8988T (cell line): ENCODE measurements around the gene CRYBA2.
A peak's percentile ranks its signal among the peaks of the same experiment; 100 is the strongest.

ENCODE experiments used
- DNase-seq: peaks from one replicate; pipeline ENCODE4 v3.0.0; 2011

CRYBA2 gene

DNA sequence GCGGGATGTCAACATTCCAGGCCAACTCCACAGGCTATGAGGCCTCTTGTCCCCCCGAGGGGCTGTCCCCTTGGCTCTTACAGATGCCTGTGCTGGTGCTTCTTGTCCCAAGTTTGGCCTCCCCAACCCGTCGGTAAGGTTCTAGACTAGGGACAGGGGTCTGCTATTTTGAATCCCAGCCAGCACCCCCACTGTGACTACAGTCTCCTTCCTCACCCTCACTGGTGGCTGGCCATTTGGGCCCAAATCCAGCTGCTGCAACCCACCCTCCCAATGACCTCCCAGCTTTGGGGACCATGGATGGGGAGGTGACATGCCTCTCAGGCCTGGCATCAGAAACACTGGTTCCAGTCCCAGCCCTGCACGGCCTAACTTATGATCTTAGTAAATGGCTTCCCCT lies 29.4 kb upstream of the CRYBA2 start:
- no peak for DNase-seq

GRCh38 chr2:219022041-219022440 lies 28.8 kb upstream of the CRYBA2 start:
- DNase-seq: no peak

DNA sequence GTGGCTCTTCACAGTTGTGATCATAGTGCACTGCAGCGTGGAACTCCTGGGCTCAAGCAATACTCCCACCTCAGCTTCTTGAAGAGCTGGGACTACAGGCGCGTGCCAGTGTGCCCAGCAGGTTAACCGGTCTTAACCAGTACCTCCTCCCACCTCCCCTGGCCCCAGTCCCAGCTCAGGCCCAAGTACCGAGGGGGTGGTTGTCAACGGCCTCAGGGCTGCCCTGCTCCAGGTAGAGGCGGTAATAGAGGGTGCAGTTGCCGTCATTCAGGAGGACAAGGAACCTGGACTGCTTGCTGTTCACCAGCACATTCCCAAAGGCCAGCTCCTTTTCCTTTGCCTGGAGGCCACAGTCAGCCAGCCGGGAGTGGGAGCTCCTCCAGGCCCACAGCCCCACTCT lies 28.4 kb upstream of the CRYBA2 start:
- no peak for DNase-seq

GRCh38 chr2:219020604-219021365 lies 27.6 kb upstream of the CRYBA2 start:
- no peak for DNase-seq

- DNase-seq: no peak
Measured at GRCh38 chr2:219019436-219019835, 26.2 kb upstream of the CRYBA2 start.

GRCh38 chr2:219018726-219019125 lies 25.5 kb upstream of the CRYBA2 start:
- DNase-seq: no peak

- DNase-seq: no peak
Measured at GRCh38 chr2:219018286-219018685, 25.1 kb upstream of the CRYBA2 start.

DNA sequence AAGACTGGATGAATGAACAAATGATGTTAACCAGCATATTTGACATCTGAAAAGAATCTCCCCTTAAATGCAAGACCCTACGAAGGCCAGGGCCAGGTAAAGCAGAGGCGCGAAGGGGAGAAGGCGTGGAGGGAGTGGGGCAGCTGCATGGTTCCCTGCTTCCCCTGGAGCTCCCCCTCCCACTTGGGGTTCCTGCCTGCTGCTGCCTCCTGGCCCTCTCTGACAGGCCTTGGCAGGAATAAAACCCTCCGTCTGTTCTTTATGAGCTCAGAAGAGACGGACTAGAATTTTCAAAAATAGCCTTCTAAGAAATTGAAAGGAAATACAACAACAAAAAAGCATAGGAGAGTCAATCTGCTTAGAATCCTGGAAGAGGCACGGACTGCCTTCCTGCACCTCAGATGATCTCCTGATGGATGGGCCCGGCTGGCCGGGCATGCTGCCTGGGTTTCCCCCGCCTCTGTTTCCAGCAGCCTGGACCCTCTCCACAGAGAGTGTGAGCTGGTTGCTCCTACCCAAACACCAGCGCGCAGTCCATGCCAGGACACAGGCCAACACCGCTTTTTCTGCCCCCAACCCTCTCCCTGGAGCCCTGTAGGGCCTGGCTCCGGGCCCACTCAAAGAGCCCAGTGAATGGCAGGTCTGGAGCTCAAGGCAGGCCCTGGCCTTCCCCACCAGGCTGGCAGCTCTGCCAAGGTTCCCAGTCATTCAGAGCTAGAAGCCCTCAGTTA lies 24.1 kb upstream of the CRYBA2 start:
- DNase-seq: no peak

DNA sequence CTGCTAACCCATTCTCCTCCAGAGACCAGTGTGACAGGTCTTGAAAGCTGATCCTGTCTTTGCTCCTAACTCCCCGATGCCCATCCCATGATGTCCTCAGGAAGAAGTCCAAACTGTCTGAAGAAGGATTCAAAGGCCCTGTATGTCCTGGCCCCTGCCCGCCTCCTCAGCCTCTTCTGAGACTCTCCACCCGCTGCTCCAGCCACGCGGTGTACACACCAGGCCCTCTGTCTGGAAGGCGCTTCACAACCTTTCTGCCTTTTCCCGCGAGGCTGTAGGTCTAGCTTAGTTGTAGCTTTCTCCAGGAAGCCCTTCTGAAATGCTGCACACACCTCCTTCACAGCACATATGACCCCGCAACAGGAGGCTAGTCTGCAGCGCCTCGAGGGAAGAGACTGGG lies 23.5 kb upstream of the CRYBA2 start:
- no peak for DNase-seq

- no peak for DNase-seq
Measured at GRCh38 chr2:219010873-219011272, 17.7 kb upstream of the CRYBA2 start.

GRCh38 chr2:219010162-219010756 lies 17.0 kb upstream of the CRYBA2 start:
- peak; percentile 89 for DNase-seq

DNA sequence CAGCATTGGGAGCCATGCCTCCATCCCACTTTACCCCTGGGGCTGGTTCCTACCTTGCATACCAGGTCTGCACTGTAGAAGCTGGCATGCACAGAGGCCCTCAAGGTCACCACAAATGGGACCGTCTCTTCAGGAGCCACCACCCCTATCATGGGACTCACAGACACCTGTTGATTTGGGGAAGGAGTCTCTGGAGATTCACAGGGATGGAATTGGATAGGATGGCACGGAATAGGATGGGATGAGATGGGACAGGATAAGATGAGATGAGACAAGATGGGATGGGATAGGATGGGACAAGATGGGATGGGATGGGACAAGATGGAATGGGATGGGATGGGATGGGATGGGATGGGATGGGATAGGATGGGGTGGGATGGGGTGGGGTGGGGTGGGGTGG lies 16.1 kb upstream of the CRYBA2 start:
- no peak for DNase-seq

DNA sequence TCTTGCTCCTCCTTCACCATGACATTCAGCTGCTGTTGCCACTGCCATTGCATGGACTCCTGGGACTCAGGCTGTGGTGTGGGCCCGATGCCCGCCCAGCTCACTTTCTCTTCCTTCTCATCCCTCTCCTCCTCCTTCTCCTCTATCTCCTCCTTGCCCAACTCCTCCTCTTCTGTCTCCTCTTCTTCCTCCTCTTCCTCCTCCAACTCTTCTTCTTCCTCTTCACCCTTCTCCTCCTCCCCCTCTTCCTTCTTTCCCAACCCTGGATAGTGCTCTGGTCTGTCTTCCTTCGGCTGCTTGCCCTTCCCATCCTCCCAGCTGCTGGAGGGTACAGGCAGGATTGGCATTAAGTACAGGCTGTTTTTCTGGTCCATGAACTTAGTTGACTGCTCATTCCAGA lies 10.8 kb upstream of the CRYBA2 start:
- no peak for DNase-seq

GRCh38 chr2:219003267-219003634 lies 10.0 kb upstream of the CRYBA2 start:
- DNase-seq: no peak

- DNase-seq: peak; percentile 99
Measured at GRCh38 chr2:219002395-219003266, 9.4 kb upstream of the CRYBA2 start.

GRCh38 chr2:219001577-219002394 lies 8.6 kb upstream of the CRYBA2 start:
- peak; percentile 45 for DNase-seq

- DNase-seq: peak; percentile 23
Measured at GRCh38 chr2:219001100-219001576, 7.9 kb upstream of the CRYBA2 start.

DNA sequence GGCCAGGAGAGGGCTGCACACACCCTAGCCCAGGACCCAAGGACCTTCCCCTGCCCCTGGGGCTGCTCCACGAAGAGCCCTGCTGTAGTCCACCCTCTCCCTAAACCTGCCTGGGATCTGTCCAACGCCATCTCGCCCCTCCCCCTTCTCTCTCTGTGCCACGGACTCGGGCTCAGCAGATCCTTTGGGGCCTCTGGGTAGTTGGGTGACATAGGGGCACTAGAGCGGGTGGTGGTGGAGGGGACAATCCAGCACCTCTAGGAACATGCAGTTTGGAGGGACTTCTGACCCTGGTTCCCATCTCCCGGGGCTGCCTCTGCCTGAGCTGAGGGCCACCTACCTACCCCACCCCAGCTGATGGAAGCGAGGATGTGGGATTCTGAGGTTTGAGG lies 7.3 kb upstream of the CRYBA2 start:
- peak; percentile 32 for DNase-seq

DNA sequence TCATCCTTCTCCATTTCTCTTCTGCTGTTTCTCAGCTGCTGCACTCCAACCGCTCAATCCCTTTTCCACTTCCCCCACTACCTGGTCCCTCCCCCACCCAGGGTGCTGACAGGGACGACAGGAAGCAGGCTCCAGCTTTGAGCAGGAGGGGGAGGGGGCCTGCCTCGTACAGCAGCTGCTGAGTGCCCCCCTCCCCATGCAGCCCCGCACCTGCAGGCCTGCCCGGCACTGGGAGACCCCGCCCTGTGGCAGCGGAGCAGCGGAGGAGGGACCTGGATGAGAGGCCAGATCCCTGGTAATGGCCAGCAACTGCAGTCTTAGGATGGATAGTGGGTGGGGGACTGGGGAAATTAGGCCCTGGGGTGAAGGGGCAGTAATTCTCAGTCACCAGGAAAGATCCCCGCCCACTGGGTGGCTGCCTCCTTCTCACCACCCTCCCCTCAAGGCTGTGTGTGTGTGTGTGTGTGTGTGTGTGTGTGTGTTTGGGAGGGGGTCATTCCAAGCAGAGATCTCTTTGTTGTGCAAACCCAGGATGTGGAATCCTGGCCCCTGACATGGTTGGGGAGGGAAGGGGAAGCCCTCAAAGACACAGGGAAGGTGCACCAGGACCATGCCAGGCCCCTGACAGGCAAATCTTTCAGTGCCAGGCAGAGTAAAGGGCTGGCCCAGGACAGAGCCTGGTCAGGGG lies 6.8 kb upstream of the CRYBA2 start:
- peak; percentile 39 for DNase-seq

DNA sequence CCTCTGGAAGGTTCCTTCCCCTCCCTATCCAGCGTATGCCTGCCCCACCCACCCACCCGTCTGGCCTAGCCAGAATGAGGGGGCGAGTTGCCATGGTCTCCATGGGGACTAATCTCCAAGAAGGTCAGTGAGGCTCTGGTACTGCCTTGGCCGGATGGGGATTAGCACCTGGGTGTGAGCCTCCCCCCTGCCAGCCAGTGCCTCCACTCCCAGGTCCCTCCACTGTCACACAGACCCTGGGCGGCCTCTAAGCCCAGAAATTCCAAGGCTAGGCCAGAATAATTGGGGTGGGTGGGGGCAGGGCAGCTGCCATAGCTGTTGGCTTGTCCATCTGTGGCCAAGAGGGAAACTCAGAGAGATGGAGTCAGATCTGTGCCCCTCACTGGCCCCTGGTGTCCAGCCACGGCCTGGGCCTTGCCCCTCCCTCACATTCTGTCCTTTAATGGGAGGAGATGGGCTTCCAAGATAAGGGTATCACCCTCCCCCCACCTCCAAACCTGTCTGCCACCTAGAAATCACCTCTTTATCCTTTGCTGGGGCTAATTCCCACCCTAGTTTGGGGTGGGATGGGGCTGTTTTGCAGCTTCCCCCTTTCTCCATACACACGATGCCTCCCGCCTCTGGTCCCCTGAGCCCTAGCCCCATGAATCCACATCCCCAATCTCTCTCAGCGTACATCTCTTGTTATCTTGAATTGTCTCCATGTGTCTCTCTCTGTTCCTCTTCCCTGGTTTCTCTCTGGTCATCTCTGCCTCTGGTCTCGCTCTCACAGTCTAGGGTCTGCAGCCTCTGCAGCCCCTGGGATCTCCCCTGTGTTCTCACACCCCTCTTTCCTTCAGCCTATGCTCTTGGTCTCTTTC lies 6.0 kb upstream of the CRYBA2 start:
- peak; percentile 32 for DNase-seq
